Measurements from ENCODE around the gene NKX6-2.
"Not testable (repeated sequence)": the region's sequence is repeated elsewhere in the genome, so short reads cannot be mapped to it uniquely, and the experiment has no call there.

NKX6-2 gene

GRCh38 chr10:132812520-132812919 is 26.6 kb upstream of the NKX6-2 start:
- DNase-seq = no peak

- DNase-seq = no peak
Observed at GRCh38 chr10:132811891-132812481, 26.0 kb upstream of the NKX6-2 start.

GRCh38 chr10:132810807-132811700 is 25.1 kb upstream of the NKX6-2 start:
- no peak for DNase-seq

- no peak for DNase-seq
Observed at GRCh38 chr10:132810141-132810806, 24.3 kb upstream of the NKX6-2 start.

GRCh38 chr10:132809232-132810140 is 23.5 kb upstream of the NKX6-2 start:
- DNase-seq = no peak

- DNase-seq = peak; percentile 52
Observed at GRCh38 chr10:132808383-132809231, 22.7 kb upstream of the NKX6-2 start.

- DNase-seq = no peak
Observed at GRCh38 chr10:132807621-132808049, 21.7 kb upstream of the NKX6-2 start.

GRCh38 chr10:132806561-132807003 is 20.6 kb upstream of the NKX6-2 start:
- no peak for DNase-seq

GRCh38 chr10:132806110-132806509 is 20.2 kb upstream of the NKX6-2 start:
- DNase-seq = no peak

- DNase-seq = no peak
Observed at GRCh38 chr10:132805599-132805998, 19.7 kb upstream of the NKX6-2 start.

GRCh38 chr10:132804785-132805426 is 19.0 kb upstream of the NKX6-2 start:
- no peak for DNase-seq

- no peak for DNase-seq
Observed at GRCh38 chr10:132804287-132804686, 18.3 kb upstream of the NKX6-2 start.

GRCh38 chr10:132803416-132804210 is 17.7 kb upstream of the NKX6-2 start:
- DNase-seq = no peak

GRCh38 chr10:132802694-132803320 is 16.9 kb upstream of the NKX6-2 start:
- no peak for DNase-seq

GRCh38 chr10:132802048-132802447 is 16.1 kb upstream of the NKX6-2 start:
- DNase-seq = no peak

GRCh38 chr10:132799865-132800264 is 13.9 kb upstream of the NKX6-2 start:
- no peak for DNase-seq

- no peak for DNase-seq
Observed at GRCh38 chr10:132798876-132799275, 12.9 kb upstream of the NKX6-2 start.

GRCh38 chr10:132798403-132798802 is 12.5 kb upstream of the NKX6-2 start:
- DNase-seq = no peak

- not testable (repeated sequence) for DNase-seq
Observed at GRCh38 chr10:132797986-132798385, 12.0 kb upstream of the NKX6-2 start.

- DNase-seq = no peak
Observed at GRCh38 chr10:132796846-132797245, 10.9 kb upstream of the NKX6-2 start.

All from right hindlimb (tissue), 1 donor.